ENCODE measurements around the gene CFAP57.

Gene CFAP57

DNA sequence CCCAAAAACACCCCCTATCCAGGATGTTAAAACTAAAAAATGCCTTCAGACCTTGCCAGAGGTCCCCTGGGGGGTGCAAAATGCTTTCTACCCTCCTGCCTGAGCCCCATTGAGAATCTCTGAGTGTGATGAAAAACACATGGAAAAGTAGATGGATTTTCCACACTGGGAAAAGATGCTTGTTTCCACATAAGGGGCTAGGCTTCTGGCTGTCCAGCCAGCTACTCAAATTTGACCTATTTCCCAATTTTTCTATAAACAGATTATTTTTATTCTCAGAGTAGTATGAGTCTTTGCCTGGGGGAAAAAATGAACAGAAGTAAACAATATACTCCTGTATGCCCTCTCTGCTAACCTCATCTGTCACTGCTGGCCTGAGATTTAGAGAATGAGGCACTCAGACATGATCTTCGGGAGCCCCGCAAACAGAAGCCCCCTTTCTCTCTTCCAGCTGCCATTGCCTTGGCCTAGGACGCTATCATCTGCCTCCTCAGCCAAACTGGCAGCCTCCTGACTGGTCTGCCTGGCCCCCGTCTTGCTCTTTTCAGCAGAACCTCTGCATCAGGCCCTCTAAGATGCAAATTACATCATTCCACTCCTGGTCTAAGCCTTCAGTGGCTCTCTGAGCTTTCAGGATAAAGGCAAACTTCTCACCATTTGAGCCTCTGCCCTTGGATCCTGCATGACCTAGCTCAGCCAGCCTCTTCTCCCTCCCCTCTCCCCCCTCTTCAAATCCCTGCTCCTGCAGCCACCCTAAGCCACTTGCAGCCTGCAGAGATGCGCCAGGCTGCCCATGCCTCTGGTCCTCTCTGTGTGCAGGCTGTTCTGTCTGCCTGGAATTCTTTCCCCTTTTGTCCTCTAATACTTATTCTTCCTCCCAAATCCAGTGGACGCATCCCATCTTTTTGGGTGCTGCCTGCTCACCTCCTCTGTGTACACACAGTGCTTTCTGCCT is 58.0 kb downstream of the CFAP57 start:
- DNase-seq, result no peak

DNA sequence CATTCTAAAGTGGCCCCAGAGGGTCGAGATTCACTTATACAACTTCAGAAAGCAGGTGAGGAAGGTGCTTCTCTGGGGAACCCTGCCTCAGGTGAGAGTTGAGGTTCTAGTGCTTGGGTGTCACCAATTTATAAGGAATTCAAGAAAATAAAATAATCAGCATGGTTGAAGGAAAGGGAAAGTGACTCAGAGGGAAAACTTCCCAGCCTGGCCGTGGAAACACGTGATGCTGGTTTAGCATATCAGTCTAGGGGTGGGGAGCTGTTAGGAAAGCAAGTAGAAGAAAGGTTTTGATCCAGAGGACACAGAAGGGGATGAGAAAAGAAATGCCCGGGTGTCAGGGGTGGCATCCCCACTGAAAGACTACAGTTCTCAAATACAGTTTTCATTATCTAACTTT is 59.9 kb downstream of the CFAP57 start:
- DNase-seq, result no peak

DNA sequence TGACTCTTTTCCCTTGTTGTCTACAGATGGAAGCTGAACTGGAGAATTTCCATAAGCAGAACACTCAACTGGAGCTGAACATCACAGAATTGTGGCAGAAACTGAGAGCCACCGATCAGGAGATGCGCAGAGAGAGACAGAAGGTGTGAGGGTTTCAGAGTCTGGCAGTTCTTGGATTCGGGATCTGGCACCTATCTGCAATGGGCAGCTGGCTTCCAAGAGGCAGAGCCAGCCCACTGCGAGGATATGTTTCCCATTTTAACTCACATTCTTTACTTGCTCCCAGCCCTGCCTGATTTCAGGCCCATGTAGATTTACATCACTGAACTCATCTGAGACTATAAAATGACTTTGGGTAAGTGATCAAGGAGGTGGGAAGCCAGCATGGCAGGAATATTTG is 60.4 kb downstream of the CFAP57 start:
- DNase-seq, result no peak

DNA sequence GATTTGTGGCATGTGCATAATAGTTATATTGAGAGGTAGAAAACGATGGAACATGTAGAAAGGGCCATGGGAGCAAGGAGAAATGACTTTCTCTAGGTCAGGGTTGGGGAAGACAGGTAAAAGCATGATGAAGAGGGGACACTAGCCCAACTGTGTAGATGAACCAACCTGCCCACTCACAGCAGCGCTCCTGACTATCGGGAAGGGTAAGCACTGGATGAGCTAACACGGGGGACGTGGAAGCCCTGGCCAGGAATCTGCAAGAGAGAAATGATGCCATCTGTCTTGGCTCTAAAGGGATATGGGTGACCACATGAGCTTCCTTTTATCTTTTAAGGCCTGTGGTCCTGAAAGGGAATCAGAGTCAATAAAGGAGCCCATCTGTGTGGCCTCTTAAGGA is 61.5 kb downstream of the CFAP57 start:
- DNase-seq, result no peak

DNA sequence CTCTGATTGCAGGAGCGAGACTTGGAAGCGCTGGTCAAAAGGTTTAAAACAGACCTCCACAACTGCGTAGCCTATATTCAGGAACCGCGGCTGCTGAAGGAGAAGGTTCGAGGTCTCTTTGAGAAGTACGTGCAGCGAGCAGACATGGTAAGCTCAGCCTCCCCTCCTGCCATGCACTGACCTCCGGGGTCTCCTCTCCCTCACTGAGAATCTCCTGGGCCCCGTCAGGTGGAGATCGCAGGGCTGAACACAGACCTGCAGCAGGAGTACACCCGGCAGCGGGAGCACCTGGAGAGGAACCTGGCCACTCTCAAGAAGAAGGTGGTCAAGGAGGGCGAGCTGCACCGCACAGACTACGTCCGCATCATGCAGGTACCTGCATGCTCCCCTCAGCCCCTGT is 62.1 kb downstream of the CFAP57 start:
- no peak for DNase-seq

DNA sequence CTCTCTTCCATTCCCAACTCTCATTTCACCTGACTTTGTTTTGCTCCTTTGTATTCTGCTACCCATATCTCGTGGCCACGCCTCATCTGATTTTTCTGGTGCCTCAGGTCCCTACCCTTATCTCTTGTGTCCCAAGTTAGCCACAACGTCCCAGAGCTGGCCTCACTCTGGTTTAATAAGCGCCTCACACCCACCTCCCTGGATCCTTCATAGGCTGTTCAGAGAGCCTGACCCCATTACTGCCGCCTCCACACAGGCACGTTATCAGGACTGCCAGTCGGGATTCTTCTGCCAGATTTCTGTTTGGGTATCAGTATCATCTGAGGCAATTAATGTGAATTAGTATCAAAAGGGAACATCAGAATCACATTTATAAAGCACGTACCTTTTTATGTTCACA is 62.9 kb downstream of the CFAP57 start:
- no peak for DNase-seq

DNA sequence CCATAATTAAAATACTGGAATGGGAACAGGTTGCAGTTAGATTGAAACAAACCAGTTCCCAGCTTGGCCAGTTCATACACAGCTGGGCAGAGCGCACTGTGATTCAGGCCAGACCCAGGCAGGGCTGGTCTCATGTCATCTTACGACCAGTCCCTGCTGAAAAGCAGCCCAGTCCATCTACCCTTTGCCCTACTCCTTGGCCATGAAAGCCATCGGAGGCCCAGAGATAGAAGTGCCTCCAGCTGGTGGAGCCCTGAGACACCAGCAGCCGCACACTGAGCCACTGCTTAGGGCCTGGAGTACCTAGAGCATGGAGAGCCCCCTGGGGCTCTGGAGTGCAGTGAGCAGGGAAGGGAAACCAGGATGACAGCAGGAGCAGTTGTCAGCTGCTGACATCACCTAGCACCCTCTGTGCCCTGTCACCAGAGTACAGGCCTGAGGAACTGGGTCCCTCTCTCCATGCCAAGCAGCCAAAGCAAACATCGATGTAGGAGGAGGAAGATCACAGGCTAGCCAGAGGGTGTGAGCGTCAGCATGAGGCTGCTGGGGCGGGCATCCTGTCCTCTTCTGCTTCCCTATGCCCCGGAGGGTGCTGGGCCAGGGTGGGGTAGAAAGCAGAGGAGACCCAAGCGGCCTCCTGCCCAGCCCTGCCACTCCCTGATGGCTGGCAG is 63.5 kb downstream of the CFAP57 start:
- DNase-seq, result no peak

DNA sequence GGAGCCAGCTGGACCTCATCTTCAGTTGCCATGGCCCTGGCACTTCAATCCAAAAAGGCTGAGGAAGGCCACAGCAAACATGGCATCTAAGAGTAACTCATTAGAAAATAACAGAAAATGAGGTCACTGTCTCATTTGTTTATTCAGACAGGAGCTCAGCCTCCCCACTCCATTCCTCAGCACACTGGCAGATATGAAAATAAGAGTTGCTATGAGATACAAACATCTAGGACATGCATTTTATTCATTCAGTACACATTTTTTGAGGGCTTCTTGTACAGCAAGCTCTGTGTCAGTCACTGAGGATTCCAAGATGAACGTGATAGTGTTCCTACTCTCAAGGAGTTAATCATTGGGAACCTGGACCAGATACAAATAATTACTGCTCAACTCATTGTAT is 65.0 kb downstream of the CFAP57 start:
- no peak for DNase-seq

DNA sequence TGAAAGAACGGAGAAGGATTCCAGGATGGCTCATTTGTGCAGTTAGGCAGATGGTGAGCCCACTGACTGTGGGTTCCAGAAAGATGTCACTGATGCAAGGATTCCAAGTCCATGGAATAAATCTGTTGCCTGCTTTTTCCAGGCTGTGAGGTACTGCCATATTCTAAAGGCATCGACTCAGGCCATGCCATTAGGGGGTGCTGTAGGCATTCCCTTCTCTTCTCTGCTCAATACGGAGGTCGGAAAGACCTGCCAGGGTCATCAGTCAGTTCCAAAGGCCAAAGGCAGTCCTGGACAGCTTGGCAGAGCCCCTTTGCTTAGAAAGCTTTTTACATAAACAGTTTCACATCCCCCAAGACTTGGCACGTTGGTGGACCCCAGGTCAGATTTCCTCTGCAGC is 66.0 kb downstream of the CFAP57 start:
- DNase-seq, result no peak

DNA sequence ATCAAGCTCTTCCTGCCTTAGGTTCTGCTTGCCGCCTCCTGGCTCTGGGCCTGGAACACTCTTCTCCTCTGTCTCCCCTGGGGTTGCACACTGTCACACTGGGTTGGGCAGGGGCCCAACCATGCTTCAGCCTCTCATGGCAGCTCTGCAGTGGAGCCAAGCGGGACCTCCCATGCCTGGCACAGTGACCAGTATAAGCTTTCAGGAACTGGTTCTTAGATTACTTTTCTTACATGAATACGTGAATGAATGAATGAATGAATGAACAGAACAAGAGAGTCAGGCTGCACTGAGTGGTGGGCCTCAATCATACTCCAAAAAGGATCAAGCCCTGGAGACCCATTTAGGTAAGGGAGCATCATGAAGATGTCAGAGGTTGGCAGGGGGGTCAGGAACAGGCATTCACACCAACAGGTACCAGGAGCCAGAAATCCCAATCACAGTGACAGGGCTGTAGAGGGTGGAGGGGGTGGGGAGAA is 66.9 kb downstream of the CFAP57 start:
- no peak for DNase-seq

DNA sequence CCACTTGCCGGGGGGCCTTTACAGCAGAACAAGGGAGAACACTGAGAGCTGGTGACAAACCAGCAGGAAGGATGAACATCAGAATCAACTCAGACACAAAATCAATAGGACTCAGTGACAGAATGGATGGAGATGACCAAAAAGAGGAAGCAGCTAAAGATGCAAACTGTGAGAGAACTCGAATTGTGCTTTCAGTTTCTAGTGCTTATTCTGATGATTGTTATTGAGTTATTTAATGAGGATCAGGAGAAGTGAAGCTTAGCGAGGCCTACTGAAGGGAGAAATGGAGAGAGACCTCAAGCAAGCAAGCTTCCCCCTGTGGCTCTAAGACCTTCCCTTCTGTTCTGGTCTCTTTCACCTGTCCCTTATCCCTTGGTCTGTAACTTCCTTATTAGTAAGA is 67.4 kb downstream of the CFAP57 start:
- no peak for DNase-seq

DNA sequence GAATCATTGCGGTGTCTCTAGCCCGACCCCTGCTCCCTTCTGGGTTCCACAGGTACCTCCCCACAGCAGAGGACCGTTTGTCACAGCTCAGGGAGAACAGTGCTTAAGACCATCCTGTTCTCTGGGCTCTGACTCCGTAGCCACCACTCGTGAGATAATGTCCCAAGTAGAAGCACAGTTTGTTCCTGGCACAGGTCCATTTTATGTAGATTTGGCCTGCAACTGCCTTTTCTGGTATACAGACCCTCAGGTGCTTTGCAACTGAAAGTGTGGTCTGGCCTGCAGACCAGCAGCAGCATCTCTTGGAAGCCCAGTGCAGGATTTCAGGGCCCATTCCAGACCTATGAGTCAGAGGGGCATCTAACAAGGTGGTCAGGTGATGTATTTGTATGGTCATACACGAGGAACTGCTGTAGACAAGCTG is 69.3 kb downstream of the CFAP57 start:
- no peak for DNase-seq

DNA sequence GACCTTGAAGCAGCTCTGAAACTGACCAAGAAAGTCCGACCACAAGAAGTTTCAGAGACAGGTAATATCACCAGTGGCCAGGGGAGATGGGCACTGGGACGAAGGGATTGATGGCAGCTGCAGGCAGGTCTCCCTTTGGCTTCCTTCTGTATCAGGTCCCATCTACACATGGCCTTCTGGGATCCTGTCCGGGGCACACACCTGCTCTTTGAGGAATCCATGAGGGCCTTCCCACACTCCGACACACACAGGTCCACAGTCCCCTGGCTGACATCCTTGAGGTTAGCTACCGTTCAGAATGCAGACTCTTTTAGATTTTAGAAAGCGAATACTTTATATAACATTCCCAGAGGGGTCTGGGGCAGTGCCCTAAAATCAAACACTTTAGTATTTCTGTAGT is 71.2 kb downstream of the CFAP57 start:
- DNase-seq, result no peak

DNA sequence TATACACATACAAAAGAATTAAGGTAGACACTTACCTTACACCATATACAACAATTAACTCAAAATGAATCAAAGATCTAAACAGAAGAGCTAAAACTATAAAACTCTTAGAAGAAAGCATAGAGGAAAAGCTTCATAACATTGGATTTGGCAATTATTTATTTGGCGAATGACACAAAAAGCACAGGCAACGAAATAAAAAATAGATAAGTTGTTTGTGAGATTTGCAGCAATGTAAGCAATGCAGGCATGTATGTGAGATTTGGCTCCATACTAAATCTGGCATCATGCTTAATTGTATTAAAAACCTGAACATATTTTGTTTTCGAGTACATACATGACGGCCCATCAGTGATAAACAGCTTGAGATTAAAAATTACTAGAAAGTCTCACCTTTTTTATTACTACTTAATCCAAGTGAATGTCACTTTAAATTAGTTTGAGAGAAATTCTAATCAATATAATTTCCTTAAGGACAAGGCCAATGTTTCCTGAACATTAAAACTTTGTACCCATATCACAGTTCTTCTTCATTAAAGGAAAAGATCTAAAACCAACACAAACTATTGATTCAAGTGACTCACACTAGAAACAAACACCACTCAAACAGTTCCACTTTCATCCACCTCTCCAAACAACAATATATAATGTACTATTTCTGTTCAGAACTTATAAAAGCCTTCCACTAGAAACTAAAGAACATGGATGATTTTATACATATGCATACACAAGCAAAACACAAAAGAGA is 74.5 kb downstream of the CFAP57 start:
- no peak for DNase-seq

DNA sequence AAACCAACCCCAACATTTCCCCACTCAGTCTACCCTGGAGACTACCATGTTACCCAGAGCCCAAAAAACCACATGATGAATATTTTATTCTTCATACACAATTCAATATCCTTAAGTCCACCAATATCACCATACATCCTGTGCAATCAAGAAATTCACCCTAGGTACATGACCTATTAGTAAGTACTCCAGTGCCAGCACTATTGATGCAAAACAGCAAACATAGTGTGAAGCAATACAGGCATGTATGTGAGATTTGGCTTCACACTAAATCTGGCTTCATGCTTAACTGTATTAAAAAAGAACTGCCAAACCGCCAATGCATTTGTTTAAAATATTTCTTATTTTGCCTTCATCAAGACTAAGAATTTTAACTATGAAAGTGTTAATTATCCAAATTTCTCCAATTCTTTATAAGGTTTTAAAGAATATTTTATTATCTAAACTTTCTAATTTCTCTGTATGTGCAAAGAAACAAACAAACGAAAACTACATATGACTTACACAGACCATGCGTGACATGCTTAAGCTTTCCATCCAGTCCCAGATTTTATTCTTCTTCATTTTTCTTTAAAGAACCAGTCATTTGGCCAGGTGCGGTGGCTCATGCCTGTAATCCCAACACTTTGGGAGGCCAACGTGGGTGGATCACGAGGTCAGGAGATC is 75.3 kb downstream of the CFAP57 start:
- no peak for DNase-seq

DNA sequence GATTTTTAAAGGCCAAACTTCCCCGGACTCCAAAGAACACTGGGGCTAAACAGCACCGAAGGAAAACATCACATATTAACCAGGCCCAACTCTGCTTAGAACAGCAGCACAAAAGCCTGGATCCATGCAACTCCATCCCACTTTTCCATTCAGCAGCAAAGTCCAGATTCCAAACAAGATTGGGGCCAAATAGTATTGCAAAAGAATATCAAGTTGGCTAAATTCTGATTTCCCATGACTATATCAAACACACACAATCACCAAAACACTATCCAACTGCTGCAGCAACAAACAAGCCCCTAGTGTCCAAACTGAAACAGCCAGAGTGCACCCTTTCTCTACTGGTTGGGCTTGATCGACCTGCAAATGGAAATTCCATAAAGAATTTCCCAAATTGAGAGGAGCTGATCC is 78.2 kb downstream of the CFAP57 start:
- DNase-seq, result no peak

DNA sequence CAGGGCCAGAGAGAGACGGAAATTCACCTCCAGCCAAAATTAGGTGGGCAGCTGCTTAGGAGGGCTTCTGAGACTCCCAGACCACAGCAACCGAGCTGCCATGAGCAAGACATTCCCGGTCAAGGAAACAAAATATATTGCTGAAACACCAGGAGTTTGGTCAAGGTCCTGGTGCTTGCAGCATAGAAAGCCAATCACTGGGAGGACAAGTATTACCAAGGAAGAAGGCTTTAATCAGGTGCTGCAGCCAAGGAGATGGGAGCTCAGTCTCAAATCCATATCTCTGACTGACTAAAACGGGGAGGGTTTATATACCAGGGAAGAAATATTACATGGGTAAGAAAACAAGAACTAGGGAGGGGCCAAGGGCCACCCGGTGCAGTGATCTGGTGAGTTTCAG is 78.9 kb downstream of the CFAP57 start:
- no peak for DNase-seq

DNA sequence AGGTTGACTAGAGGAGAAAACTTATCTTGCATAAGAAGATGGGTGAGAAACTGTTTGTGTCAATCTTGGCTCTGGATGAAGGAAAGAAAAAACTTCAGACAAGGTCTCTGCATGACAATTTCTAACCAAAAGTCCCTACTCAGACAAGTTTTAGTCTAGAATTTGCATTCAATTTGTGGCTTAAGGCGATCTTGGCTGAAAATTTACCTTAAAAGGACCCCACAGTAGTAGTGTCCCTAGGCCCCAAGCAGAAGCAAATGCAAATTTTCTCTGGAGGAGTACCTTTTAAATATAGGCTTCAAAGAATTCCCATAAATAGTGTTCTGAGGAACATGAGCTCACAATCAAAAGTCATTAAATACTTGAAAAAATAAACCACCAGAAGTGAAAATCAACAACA is 80.1 kb downstream of the CFAP57 start:
- DNase-seq, result no peak

DNA sequence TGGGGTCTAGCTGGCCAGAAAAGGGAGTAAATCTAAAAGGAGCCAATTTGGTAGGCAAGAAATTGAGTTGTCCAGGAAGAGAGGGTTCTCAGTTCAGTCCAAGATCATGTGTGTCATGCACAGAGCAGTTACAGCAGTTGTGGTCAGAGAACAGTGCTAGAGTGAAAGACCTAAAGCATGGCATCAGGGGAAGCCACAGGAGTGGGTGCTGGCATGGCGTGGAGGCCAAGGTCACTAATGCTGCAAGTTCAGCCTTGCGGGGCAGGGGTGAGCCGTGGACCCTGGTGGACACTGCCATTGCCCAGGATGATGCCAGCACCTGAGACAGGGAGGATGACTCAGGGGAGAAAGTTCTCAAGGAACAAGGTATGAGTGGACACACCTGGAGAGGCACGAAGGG is 81.0 kb downstream of the CFAP57 start:
- DNase-seq, result no peak

DNA sequence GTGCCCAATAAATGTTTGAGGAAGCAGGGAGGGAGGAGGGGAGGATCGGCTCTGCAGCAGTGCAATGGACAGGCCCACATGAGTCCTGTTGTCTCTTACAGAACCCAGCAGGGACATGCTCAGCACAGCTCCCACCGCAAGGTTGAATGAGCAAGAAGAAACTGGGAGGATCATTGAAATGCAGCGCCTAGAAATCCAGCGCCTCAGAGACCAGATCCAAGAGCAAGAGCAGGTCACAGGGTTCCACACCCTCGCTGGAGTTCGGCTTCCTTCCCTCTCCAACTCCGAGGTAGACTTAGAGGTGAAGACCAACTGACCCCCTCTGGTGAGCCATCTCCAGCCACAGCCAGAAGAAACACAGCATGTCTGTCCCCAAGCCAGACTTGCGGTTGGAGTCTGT is 81.7 kb downstream of the CFAP57 start:
- DNase-seq, result no peak

DNA sequence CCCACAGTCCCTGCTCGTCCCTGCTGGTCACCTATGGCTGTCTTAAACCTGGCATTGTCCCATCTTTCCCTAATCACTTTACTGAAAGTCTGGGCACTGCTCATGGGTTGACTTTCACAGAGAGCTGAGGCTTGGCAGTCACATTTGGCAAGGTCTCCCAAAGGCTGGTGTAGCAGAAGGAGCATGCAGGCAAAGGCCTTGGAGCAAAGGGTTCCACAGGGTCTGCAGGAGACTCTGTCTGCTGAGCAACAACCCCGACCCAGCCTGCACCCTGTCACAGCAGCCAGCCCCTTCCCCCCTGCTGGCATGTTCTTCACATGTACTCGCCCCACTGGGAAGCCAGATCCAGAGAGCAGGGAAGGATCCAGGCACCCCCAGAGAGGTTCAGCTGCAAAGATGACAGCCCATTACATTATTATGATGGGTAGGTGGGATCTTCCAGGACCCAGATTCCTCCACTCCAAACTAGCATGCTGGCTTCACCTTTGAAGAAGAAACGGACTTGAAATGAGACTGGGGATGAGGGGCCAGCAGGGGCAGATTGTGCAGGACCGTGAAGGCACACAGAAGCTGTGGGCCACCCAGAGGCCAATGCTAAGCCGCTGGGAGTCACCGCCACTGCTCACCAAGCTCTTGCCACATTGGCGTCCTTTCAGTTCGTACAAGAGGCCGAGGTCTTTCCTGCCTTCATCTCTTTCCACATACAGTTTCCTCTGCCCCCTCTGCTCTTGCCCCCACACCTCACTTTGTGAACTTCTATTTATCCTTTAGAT is 83.5 kb downstream of the CFAP57 start:
- no peak for DNase-seq
